Cerebellar cortex (tissue), 1 donor: Measurements from ENCODE around the gene FILIP1L.

Source experiments
- DNase-seq: peaks from one replicate; pipeline ENCODE4 v3.0.0-alpha.2; 2015; ENCODE audit warnings: low spot score

Gene FILIP1L

GRCh38 chr3:100008081-100008698 lies 106.1 kb downstream of the FILIP1L start:
- no peak for DNase-seq

- no peak for DNase-seq
Observed at GRCh38 chr3:100007313-100007712, 107.0 kb downstream of the FILIP1L start.

- DNase-seq, result no peak
Observed at GRCh38 chr3:100006570-100007271, 107.6 kb downstream of the FILIP1L start.

- no peak for DNase-seq
Observed at GRCh38 chr3:100005665-100006393, 108.5 kb downstream of the FILIP1L start.

GRCh38 chr3:100004931-100005330 lies 109.4 kb downstream of the FILIP1L start:
- DNase-seq, result no peak

GRCh38 chr3:100003609-100004503 lies 110.4 kb downstream of the FILIP1L start:
- DNase-seq, result no peak

- peak; percentile 15 for DNase-seq
Observed at GRCh38 chr3:100002599-100003350, 111.5 kb downstream of the FILIP1L start.

- DNase-seq, result no peak
Observed at GRCh38 chr3:100001526-100002270, 112.6 kb downstream of the FILIP1L start.

- DNase-seq, result no peak
Observed at GRCh38 chr3:100001083-100001482, 113.2 kb downstream of the FILIP1L start.

GRCh38 chr3:99999536-99999935 lies 114.8 kb downstream of the FILIP1L start:
- DNase-seq, result no peak

GRCh38 chr3:99997293-99997692 lies 117.0 kb downstream of the FILIP1L start:
- DNase-seq, result no peak

- no peak for DNase-seq
Observed at GRCh38 chr3:99990179-99990578, 124.1 kb downstream of the FILIP1L start.

- no peak for DNase-seq
Observed at GRCh38 chr3:99984668-99985067, 129.6 kb downstream of the FILIP1L start.

- no peak for DNase-seq
Observed at GRCh38 chr3:99984139-99984538, 130.2 kb downstream of the FILIP1L start.

GRCh38 chr3:99982650-99983049 lies 131.7 kb downstream of the FILIP1L start:
- DNase-seq, result no peak

GRCh38 chr3:99981138-99981537 lies 133.2 kb downstream of the FILIP1L start:
- DNase-seq, result no peak

GRCh38 chr3:99980606-99981005 lies 133.7 kb downstream of the FILIP1L start:
- no peak for DNase-seq

- DNase-seq, result no peak
Observed at GRCh38 chr3:99978221-99978620, 136.1 kb downstream of the FILIP1L start.

GRCh38 chr3:99976584-99976983 lies 137.7 kb downstream of the FILIP1L start:
- DNase-seq, result no peak

- DNase-seq, result no peak
Observed at GRCh38 chr3:99974989-99975388, 139.3 kb downstream of the FILIP1L start.
